Skeletal muscle tissue (tissue), 4 donors: ENCODE measurements around the gene CYLD. TPM values are rescaled to one million over a fixed set of nuclear protein-coding genes. Genes with fewer than 3 reads are reported as not detected.

Source experiments
- H3K27ac ChIP-seq: one replicate; pipeline ENCODE4 v1.7.0; 2013; ENCODE audit warnings: mild to moderate bottlenecking, low read depth, low read length, inconsistent platforms
- H3K27me3 ChIP-seq, 3 donors: one replicate each; pipeline ENCODE4 v1.7.0; 2013; ENCODE audit warnings: low read length in 3 of 3; ENCODE audit not compliant: control insufficient read depth in 3 of 3, insufficient read depth in 3 of 3
- H3K36me3 ChIP-seq, 3 donors: one replicate each; pipeline ENCODE4 v1.7.0; 2013; ENCODE audit warnings: low read length in 3 of 3; ENCODE audit not compliant: control insufficient read depth in 3 of 3, insufficient read depth in 3 of 3
- H3K4me1 ChIP-seq, 3 donors: one replicate each; pipeline ENCODE4 v1.7.0; 2013; ENCODE audit warnings: low read length in 3 of 3, mild to moderate bottlenecking in 3 of 3; ENCODE audit not compliant: control insufficient read depth in 3 of 3, insufficient read depth in 3 of 3
- H3K4me3 ChIP-seq, 3 donors: one replicate each; pipeline ENCODE4 v1.7.0; 2013; ENCODE audit warnings: low read length in 3 of 3
- H3K9ac ChIP-seq, 3 donors: one replicate each; pipeline ENCODE4 v1.7.0; 2013; ENCODE audit warnings: low read length in 3 of 3, mild to moderate bottlenecking in 3 of 3, moderate library complexity in 2 of 3, low read depth in 1 of 3
- H3K9me3 ChIP-seq, 3 donors: one replicate each; pipeline ENCODE4 v1.7.0; 2013; ENCODE audit warnings: low read length in 3 of 3; ENCODE audit not compliant: control insufficient read depth in 3 of 3
- total RNA-seq: library from RNA; depleted of rRNA; stranded (reverse); fragments of >200 nt; gene quantifications from one replicate; pipeline ENCODE4 v1.2.3, GENCODE V29; 2014
- donor health status: Osteomylitis.

Gene CYLD
- total RNA-seq, 1 donor from 2014 or later, result 32.4 TPM

GRCh38 chr16:50697881-50698767 lies 43.8 kb upstream of the CYLD start:
- no peaks in the 10 kb centered on the region for H3K9me3 ChIP-seq
- H3K4me1 ChIP-seq, result peaks cover 33 to 53% (median 53%) of the 10 kb centered on the region in 3 donors
- no peaks in the 10 kb centered on the region for H3K36me3 ChIP-seq
- no peaks in the 10 kb centered on the region for H3K27me3 ChIP-seq
- peak overlapping the region; percentile 60 for H3K27ac ChIP-seq
- peak overlapping the region; percentile 66 to 87 (median 83) for H3K9ac ChIP-seq
- H3K4me3 ChIP-seq, result peak overlapping the region; percentile 74 to 81 (median 79)

GRCh38 chr16:50699326-50700159 lies 42.3 kb upstream of the CYLD start:
- no peaks in the 10 kb centered on the region for H3K27me3 ChIP-seq
- no peaks in the 10 kb centered on the region for H3K36me3 ChIP-seq
- peaks cover 0 to 7% (median 3%) of the 10 kb centered on the region in 3 donors for H3K9me3 ChIP-seq
- peak overlapping the region; percentile 15 for H3K27ac ChIP-seq
- peak overlapping the region in 1 of 3 donors; percentile 22 for H3K4me3 ChIP-seq
- no peak overlapping the region for H3K9ac ChIP-seq
- H3K4me1 ChIP-seq, result peaks cover 32 to 53% (median 50%) of the 10 kb centered on the region in 3 donors

- Histone ChIP-seq H3K4me1 (peaks cover 21 to 32% (median 32%) of the 10 kb centered on the region in 3 donors), H3K9ac (no peak overlapping the region), H3K27ac (peak overlapping the region; percentile 83), H3K27me3 (no peaks in the 10 kb centered on the region), H3K9me3 (peaks cover 0 to 7% (median 3%) of the 10 kb centered on the region in 3 donors), H3K36me3 (no peaks in the 10 kb centered on the region), H3K4me3 (no peak overlapping the region)
Observed at GRCh38 chr16:50702725-50703124, 39.2 kb upstream of the CYLD start.

GRCh38 chr16:50704245-50704644 lies 37.6 kb upstream of the CYLD start:
- H3K9ac ChIP-seq, result no peak overlapping the region
- no peak overlapping the region for H3K4me3 ChIP-seq
- no peaks in the 10 kb centered on the region for H3K36me3 ChIP-seq
- H3K27me3 ChIP-seq, result no peaks in the 10 kb centered on the region
- H3K9me3 ChIP-seq, result peaks cover 0 to 7% (median 3%) of the 10 kb centered on the region in 3 donors
- H3K4me1 ChIP-seq, result peaks cover 10 to 25% (median 17%) of the 10 kb centered on the region in 3 donors
- H3K27ac ChIP-seq, result no peak overlapping the region

- Histone ChIP-seq H3K36me3 (no peaks in the 10 kb centered on the region), H3K4me1 (peaks cover 7 to 18% (median 8%) of the 10 kb centered on the region in 3 donors), H3K27me3 (no peaks in the 10 kb centered on the region)
Observed at GRCh38 chr16:50705436-50706110, 36.3 kb upstream of the CYLD start.

GRCh38 chr16:50706250-50706649 lies 35.6 kb upstream of the CYLD start:
- peaks cover 13 to 25% (median 15%) of the 10 kb centered on the region in 3 donors for H3K4me1 ChIP-seq
- H3K27me3 ChIP-seq, result no peaks in the 10 kb centered on the region
- no peak overlapping the region for H3K9ac ChIP-seq
- H3K4me3 ChIP-seq, result no peak overlapping the region
- H3K9me3 ChIP-seq, result peaks cover 0 to 7% (median 3%) of the 10 kb centered on the region in 3 donors
- H3K36me3 ChIP-seq, result no peaks in the 10 kb centered on the region
- H3K27ac ChIP-seq, result no peak overlapping the region

More at GRCh38 chr16:50705436-50706110, 36.3 kb upstream of the CYLD start:
- no peak overlapping the region for H3K27ac ChIP-seq
- peaks cover 0 to 7% (median 3%) of the 10 kb centered on the region in 3 donors for H3K9me3 ChIP-seq
- no peak overlapping the region for H3K9ac ChIP-seq
- H3K4me3 ChIP-seq, result no peak overlapping the region

GRCh38 chr16:50708373-50709060 lies 33.4 kb upstream of the CYLD start:
- Histone ChIP-seq H3K27ac (no peak overlapping the region), H3K4me1 (peaks cover 18 to 28% (median 27%) of the 10 kb centered on the region in 3 donors)

GRCh38 chr16:50709061-50709684 lies 32.7 kb upstream of the CYLD start:
- Histone ChIP-seq H3K27me3 (no peaks in the 10 kb centered on the region), H3K4me1 (peaks cover 18 to 28% (median 27%) of the 10 kb centered on the region in 3 donors), H3K9me3 (peaks cover 0 to 2% (median under 1%) of the 10 kb centered on the region in 3 donors), H3K27ac (no peak overlapping the region), H3K36me3 (no peaks in the 10 kb centered on the region), H3K9ac (no peak overlapping the region), H3K4me3 (no peak overlapping the region)

More at GRCh38 chr16:50708373-50709060, 33.4 kb upstream of the CYLD start:
- no peak overlapping the region for H3K4me3 ChIP-seq
- no peak overlapping the region for H3K9ac ChIP-seq
- H3K36me3 ChIP-seq, result no peaks in the 10 kb centered on the region
- H3K27me3 ChIP-seq, result no peaks in the 10 kb centered on the region
- peaks cover 0 to 7% (median 3%) of the 10 kb centered on the region in 3 donors for H3K9me3 ChIP-seq

- Histone ChIP-seq H3K36me3 (no peaks in the 10 kb centered on the region), H3K9me3 (no peaks in the 10 kb centered on the region), H3K27me3 (no peaks in the 10 kb centered on the region), H3K9ac (no peak overlapping the region), H3K27ac (no peak overlapping the region), H3K4me1 (peaks cover 18 to 28% (median 27%) of the 10 kb centered on the region in 3 donors), H3K4me3 (no peak overlapping the region)
Observed at GRCh38 chr16:50709980-50710379, 31.9 kb upstream of the CYLD start.
